Measurements from ENCODE around the gene VWA2. TPM values are rescaled to one million over a fixed set of nuclear protein-coding genes. Genes with fewer than 3 reads are reported as not detected.

VWA2 gene
- polyA plus RNA-seq, 1 of the 3 experiments (the other 2 are of a cell fraction) = not detected

DNA sequence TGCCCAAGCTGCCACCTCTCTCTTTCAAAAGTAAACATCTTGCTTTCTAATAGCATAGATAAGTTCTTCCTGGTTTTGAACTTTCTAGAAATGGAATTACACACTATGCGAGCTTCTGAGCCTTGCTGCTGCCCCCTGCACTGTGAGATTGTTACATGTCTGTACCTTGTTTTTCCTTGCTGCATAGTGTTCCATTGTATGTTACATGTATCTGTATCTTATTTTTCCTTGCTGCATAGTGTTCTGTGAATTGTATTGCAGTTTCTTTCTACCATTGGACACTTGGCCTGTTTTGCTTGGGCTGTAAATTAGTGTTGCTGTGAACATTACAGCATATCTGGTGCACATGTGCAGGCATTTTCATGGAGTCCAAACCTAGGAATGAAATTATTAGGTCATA is 24.0 kb upstream of the VWA2 start:
- no peaks in the 10 kb centered on the region for H3K4me1 ChIP-seq (ENCODE audit: control insufficient read depth in 1 of 2, insufficient read depth in 2 of 2, low read depth in 1 of 2, low read length in 1 of 2)
- no peaks in the 10 kb centered on the region for H3F3A ChIP-seq (replicated peaks; ENCODE audit: insufficient read depth)
- no peak overlapping the region for H3K4me2 ChIP-seq
- H3K9ac ChIP-seq = no peak overlapping the region
- no peaks in the 10 kb centered on the region for H3K9me2 ChIP-seq
- H3K9me3 ChIP-seq = no peaks in the 10 kb centered on the region
- H3K27ac ChIP-seq (ENCODE audit: low read depth in 2 of 2, low read length in 1 of 2) = no peak overlapping the region
- H3K36me3 ChIP-seq (replicated peaks in 1 of 2; ENCODE audit: control insufficient read depth in 1 of 2, insufficient read depth in 2 of 2, low read length in 1 of 2) = no peaks in the 10 kb centered on the region
- TF ChIP-seq, protein P1, sequence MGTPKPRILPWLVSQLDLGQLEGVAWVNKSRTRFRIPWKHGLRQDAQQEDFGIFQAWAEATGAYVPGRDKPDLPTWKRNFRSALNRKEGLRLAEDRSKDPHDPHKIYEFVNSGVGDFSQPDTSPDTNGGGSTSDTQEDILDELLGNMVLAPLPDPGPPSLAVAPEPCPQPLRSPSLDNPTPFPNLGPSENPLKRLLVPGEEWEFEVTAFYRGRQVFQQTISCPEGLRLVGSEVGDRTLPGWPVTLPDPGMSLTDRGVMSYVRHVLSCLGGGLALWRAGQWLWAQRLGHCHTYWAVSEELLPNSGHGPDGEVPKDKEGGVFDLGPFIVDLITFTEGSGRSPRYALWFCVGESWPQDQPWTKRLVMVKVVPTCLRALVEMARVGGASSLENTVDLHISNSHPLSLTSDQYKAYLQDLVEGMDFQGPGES (IDR thresholded peaks at IDR 0.05; ENCODE audit: low read depth, low read length) = no peak
- TF ChIP-seq RAD21 (IDR thresholded peaks at IDR 0.05; ENCODE audit: low read length) (no peak), USF1 (IDR thresholded peaks at IDR 0.05; ENCODE audit: borderline replicate concordance, low read depth) (no peak)
- H4K20me1 ChIP-seq (ENCODE audit: insufficient read depth) = no peaks in the 10 kb centered on the region
- no peak for DNase-seq
- POLR2A ChIA-PET = no interaction called here
- H3K4me3 ChIP-seq (ENCODE audit: low read depth in 2 of 2, low read length in 1 of 2) = no peak overlapping the region
- 37% methylated on average over 1 of the region's 1 CpG for WGBS (ENCODE audit: low lambda C conversion rate)
- H2AFZ ChIP-seq (ENCODE audit: low read depth) = no peak overlapping the region
- CTCF ChIA-PET = no interaction called here
- peaks cover 6% of the 10 kb centered on the region; the same call in 1 of the 2 replicates for H3K27me3 ChIP-seq (ENCODE audit: insufficient read depth)
- no peaks in the 10 kb centered on the region for H3K79me2 ChIP-seq (ENCODE audit: insufficient read depth)

GRCh38 chr10:114220281-114220680 is 18.8 kb upstream of the VWA2 start:
- Histone ChIP-seq H3K27ac (ENCODE audit: low read depth in 2 of 2, low read length in 1 of 2) (no peak overlapping the region), H3K36me3 (replicated peaks in 1 of 2; ENCODE audit: control insufficient read depth in 1 of 2, insufficient read depth in 2 of 2, low read length in 1 of 2) (no peaks in the 10 kb centered on the region), H3K4me2 (no peak overlapping the region), H3K9me2 (no peaks in the 10 kb centered on the region), H3K27me3 (ENCODE audit: insufficient read depth) (peaks cover 6% of the 10 kb centered on the region; the same call in 1 of the 2 replicates), H2AFZ (ENCODE audit: low read depth) (no peak overlapping the region), H4K20me1 (ENCODE audit: insufficient read depth) (no peaks in the 10 kb centered on the region), H3K79me2 (ENCODE audit: insufficient read depth) (no peaks in the 10 kb centered on the region), H3K4me3 (ENCODE audit: low read depth in 2 of 2, low read length in 1 of 2) (no peak overlapping the region), H3K9me3 (no peaks in the 10 kb centered on the region), H3F3A (replicated peaks; ENCODE audit: insufficient read depth) (no peaks in the 10 kb centered on the region), H3K9ac (no peak overlapping the region), H3K4me1 (ENCODE audit: control insufficient read depth in 1 of 2, insufficient read depth in 2 of 2, low read depth in 1 of 2, low read length in 1 of 2) (no peaks in the 10 kb centered on the region)
- CTCF ChIA-PET = no interaction called here
- TF ChIP-seq MEF2A (IDR thresholded peaks at IDR 0.05; ENCODE audit: borderline replicate concordance, low read depth) (no peak), RAD21 (IDR thresholded peaks at IDR 0.05; ENCODE audit: low read length) (no peak), TCF12 (IDR thresholded peaks at IDR 0.05) (no peak), MXI1 (IDR thresholded peaks at IDR 0.05; ENCODE audit: low read depth, low read length) (no peak), SIN3A (IDR thresholded peaks at IDR 0.05; ENCODE audit: borderline replicate concordance, low read depth, low read length) (no peak)
- TF ChIP-seq, protein P2, sequence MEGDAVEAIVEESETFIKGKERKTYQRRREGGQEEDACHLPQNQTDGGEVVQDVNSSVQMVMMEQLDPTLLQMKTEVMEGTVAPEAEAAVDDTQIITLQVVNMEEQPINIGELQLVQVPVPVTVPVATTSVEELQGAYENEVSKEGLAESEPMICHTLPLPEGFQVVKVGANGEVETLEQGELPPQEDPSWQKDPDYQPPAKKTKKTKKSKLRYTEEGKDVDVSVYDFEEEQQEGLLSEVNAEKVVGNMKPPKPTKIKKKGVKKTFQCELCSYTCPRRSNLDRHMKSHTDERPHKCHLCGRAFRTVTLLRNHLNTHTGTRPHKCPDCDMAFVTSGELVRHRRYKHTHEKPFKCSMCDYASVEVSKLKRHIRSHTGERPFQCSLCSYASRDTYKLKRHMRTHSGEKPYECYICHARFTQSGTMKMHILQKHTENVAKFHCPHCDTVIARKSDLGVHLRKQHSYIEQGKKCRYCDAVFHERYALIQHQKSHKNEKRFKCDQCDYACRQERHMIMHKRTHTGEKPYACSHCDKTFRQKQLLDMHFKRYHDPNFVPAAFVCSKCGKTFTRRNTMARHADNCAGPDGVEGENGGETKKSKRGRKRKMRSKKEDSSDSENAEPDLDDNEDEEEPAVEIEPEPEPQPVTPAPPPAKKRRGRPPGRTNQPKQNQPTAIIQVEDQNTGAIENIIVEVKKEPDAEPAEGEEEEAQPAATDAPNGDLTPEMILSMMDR (IDR thresholded peaks at IDR 0.05) = no peak
- POLR2A ChIA-PET = no interaction called here
- 87% methylated on average over 2 of the region's 2 CpGs for WGBS (ENCODE audit: low lambda C conversion rate)
- no peak for DNase-seq

Measured in SK-N-SH (cell line).